Duodenal mucosa (tissue), 2 donors: ENCODE results near the gene RABGAP1.

ENCODE experiments used
- H3K27ac ChIP-seq: one replicate; pipeline ENCODE4 v1.7.0; 2013; ENCODE audit warnings: low read depth, low read length
- H3K27me3 ChIP-seq, 2 donors: one replicate each; pipeline ENCODE4 v1.7.0; 2013; ENCODE audit warnings: low read length in 2 of 2, control low read depth in 1 of 2; ENCODE audit not compliant: insufficient read depth in 2 of 2, control insufficient read depth in 1 of 2
- H3K36me3 ChIP-seq, 2 donors: one replicate each; pipeline ENCODE4 v1.7.0; 2013; ENCODE audit warnings: low read length in 2 of 2, control low read depth in 1 of 2; ENCODE audit not compliant: insufficient read depth in 2 of 2, control insufficient read depth in 1 of 2
- H3K4me1 ChIP-seq, 2 donors: one replicate each; pipeline ENCODE4 v1.7.0; 2013; ENCODE audit warnings: low read length in 2 of 2, control low read depth in 1 of 2; ENCODE audit not compliant: insufficient read depth in 2 of 2, control insufficient read depth in 1 of 2
- H3K4me3 ChIP-seq, 2 donors: one replicate each; pipeline ENCODE4 v1.7.0; 2013; ENCODE audit warnings: low read length in 2 of 2, low read depth in 1 of 2
- H3K9ac ChIP-seq, 2 donors: one replicate each; pipeline ENCODE4 v1.7.0; 2013; ENCODE audit warnings: low read length in 2 of 2, low read depth in 1 of 2
- H3K9me3 ChIP-seq, 2 donors: one replicate each; pipeline ENCODE4 v1.7.0; 2013; ENCODE audit warnings: low read length in 2 of 2, control low read depth in 1 of 2; ENCODE audit not compliant: control insufficient read depth in 1 of 2

Gene RABGAP1

GRCh38 chr9:123041489-123041888, 100.7 kb downstream of the RABGAP1 start:
- Histone ChIP-seq H3K4me3 (no peak overlapping the region), H3K27ac (no peak overlapping the region), H3K27me3 (no peaks in the 10 kb centered on the region), H3K36me3 (peaks cover 0 to 6% of the 10 kb centered on the region in 2 donors), H3K4me1 (no peaks in the 10 kb centered on the region), H3K9me3 (no peaks in the 10 kb centered on the region), H3K9ac (no peak overlapping the region)

GRCh38 chr9:123043081-123043939, 102.5 kb downstream of the RABGAP1 start:
- H3K9me3 ChIP-seq = no peaks in the 10 kb centered on the region
- H3K27ac ChIP-seq = no peak overlapping the region
- H3K4me3 ChIP-seq = no peak overlapping the region
- peaks cover 0 to 6% of the 10 kb centered on the region in 2 donors for H3K36me3 ChIP-seq
- no peaks in the 10 kb centered on the region for H3K27me3 ChIP-seq
- H3K4me1 ChIP-seq = peaks cover 0 to 3% of the 10 kb centered on the region in 2 donors
- no peak overlapping the region for H3K9ac ChIP-seq

GRCh38 chr9:123044586-123044985, 103.8 kb downstream of the RABGAP1 start:
- H3K36me3 ChIP-seq = peaks cover 0 to 6% of the 10 kb centered on the region in 2 donors
- H3K4me3 ChIP-seq = no peak overlapping the region
- peaks cover 2 to 8% of the 10 kb centered on the region in 2 donors for H3K4me1 ChIP-seq
- no peaks in the 10 kb centered on the region for H3K27me3 ChIP-seq
- H3K9ac ChIP-seq = no peak overlapping the region
- H3K9me3 ChIP-seq = no peaks in the 10 kb centered on the region
- no peak overlapping the region for H3K27ac ChIP-seq

- Histone ChIP-seq H3K27ac (no peak overlapping the region), H3K36me3 (peaks cover 0 to 6% of the 10 kb centered on the region in 2 donors), H3K4me1 (peaks cover 7 to 16% of the 10 kb centered on the region in 2 donors), H3K4me3 (no peak overlapping the region), H3K27me3 (no peaks in the 10 kb centered on the region), H3K9ac (no peak overlapping the region), H3K9me3 (no peaks in the 10 kb centered on the region)
These were observed 105.8 kb downstream of the RABGAP1 start for GRCh38 chr9:123046406-123047195.

GRCh38 chr9:123048748-123049147, 107.9 kb downstream of the RABGAP1 start:
- Histone ChIP-seq H3K36me3 (peaks cover 0 to 3% of the 10 kb centered on the region in 2 donors), H3K27ac (no peak overlapping the region), H3K9me3 (no peaks in the 10 kb centered on the region), H3K4me1 (peaks cover 7 to 16% of the 10 kb centered on the region in 2 donors), H3K9ac (no peak overlapping the region), H3K4me3 (no peak overlapping the region), H3K27me3 (no peaks in the 10 kb centered on the region)

GRCh38 chr9:123049589-123050222, 108.9 kb downstream of the RABGAP1 start:
- H3K27ac ChIP-seq = no peak overlapping the region
- peaks cover 7 to 16% of the 10 kb centered on the region in 2 donors for H3K4me1 ChIP-seq
- peaks cover 0 to under 1% of the 10 kb centered on the region in 2 donors for H3K36me3 ChIP-seq
- no peak overlapping the region for H3K4me3 ChIP-seq
- H3K27me3 ChIP-seq = no peaks in the 10 kb centered on the region
- no peak overlapping the region for H3K9ac ChIP-seq
- no peaks in the 10 kb centered on the region for H3K9me3 ChIP-seq

- H3K27ac ChIP-seq = no peak overlapping the region
- H3K9ac ChIP-seq = no peak overlapping the region
- H3K4me1 ChIP-seq = peaks cover 7 to 13% of the 10 kb centered on the region in 2 donors
- H3K36me3 ChIP-seq = peaks cover 0 to 5% of the 10 kb centered on the region in 2 donors
- no peak overlapping the region for H3K4me3 ChIP-seq
- H3K27me3 ChIP-seq = no peaks in the 10 kb centered on the region
- no peaks in the 10 kb centered on the region for H3K9me3 ChIP-seq
These were observed 112.2 kb downstream of the RABGAP1 start for GRCh38 chr9:123053046-123053445.

GRCh38 chr9:123053711-123054110, 112.9 kb downstream of the RABGAP1 start:
- H3K36me3 ChIP-seq = peaks cover 0 to 5% of the 10 kb centered on the region in 2 donors
- H3K4me1 ChIP-seq = peaks cover 7 to 13% of the 10 kb centered on the region in 2 donors
- H3K27ac ChIP-seq = no peak overlapping the region
- H3K4me3 ChIP-seq = no peak overlapping the region
- H3K9me3 ChIP-seq = no peaks in the 10 kb centered on the region
- no peak overlapping the region for H3K9ac ChIP-seq
- H3K27me3 ChIP-seq = no peaks in the 10 kb centered on the region

- Histone ChIP-seq H3K27me3 (no peaks in the 10 kb centered on the region), H3K4me1 (no peaks in the 10 kb centered on the region), H3K4me3 (no peak overlapping the region), H3K9ac (no peak overlapping the region), H3K27ac (no peak overlapping the region), H3K9me3 (no peaks in the 10 kb centered on the region), H3K36me3 (peaks cover 0 to 9% of the 10 kb centered on the region in 2 donors)
These were observed 118.0 kb downstream of the RABGAP1 start for GRCh38 chr9:123058834-123059233.
